Activated CD4-positive, CD25-positive, alpha-beta regulatory T cell treated with anti-CD3 and anti-CD28 coated beads, Interleukin-2, amount 50 U/mL, for 16 hours (primary cell): ENCODE data around the gene FNDC3B.

Experiments
- DNase-seq: peaks from one replicate; pipeline ENCODE4 v3.0.0-alpha.2; 2020; ENCODE audit warnings: low read depth, low spot score

FNDC3B gene

GRCh38 chr3:172166890-172167289 lies 127.5 kb downstream of the FNDC3B start:
- DNase-seq = no peak

DNA sequence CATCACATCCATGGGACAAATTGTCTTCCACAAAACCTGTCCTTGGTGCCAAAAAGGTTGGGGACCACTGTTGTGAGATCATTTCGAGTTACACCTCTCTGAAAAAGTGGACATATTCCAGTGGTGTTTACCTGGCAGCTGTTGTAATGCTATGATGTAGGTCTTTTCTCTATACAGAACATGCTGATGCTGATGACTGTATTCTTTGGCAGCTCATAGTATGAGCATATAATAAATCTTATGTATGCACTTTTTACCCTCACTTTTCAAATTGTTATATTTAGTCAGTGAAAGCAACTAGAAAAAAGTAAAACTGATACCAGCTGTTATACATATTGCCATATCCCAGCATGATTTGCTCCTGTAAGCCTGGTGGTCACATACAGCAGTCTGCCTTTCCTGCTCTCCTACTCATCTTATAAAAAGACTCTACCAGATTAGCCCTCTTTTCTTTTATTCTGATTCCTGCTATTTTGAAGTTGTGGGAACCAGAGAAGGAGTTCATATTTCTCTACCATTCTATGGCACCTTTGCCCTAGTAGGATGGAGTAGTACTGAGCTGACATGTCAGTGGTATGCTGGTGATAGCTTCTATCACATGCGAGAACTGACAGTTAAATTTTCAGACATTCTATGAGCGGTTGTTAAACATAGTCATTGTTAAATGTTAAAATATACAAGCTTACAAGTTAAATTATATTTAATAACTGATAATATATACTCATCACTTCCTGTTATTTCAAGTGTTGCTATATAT lies 128.7 kb downstream of the FNDC3B start:
- no peak for DNase-seq

DNA sequence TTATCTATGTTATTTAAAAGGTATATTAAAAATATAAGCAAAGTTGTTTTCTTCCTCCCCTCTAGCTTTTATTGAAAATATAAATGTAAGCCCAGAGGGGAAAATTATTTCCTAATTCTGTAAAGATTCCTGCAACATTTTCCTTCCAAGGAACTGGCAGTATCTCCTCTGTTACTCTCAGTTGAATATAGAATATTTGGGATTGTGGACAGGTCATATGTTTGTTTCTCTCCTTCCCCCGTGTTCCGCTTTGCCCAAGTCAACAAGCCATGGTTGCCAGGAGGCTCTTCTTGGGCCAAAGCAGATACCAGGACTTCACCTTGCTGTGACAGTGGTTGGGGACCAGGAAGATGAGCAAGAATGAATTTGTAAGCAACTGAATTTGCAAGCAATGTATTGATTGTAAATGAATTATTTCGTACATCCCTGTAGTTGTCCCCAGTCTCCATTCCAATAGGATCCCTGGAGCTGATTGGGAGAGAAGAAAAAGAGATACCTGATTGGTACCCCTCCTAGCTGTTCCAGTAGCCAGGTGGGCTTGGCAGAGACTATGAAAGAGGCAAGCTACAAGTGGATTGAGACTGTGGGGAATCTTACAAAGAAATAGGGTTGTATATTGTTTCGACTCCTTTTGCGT lies 130.8 kb downstream of the FNDC3B start:
- DNase-seq = no peak

- no peak for DNase-seq
Measured at GRCh38 chr3:172170841-172171240, 131.5 kb downstream of the FNDC3B start.

GRCh38 chr3:172171396-172172075 lies 132.2 kb downstream of the FNDC3B start:
- no peak for DNase-seq

DNA sequence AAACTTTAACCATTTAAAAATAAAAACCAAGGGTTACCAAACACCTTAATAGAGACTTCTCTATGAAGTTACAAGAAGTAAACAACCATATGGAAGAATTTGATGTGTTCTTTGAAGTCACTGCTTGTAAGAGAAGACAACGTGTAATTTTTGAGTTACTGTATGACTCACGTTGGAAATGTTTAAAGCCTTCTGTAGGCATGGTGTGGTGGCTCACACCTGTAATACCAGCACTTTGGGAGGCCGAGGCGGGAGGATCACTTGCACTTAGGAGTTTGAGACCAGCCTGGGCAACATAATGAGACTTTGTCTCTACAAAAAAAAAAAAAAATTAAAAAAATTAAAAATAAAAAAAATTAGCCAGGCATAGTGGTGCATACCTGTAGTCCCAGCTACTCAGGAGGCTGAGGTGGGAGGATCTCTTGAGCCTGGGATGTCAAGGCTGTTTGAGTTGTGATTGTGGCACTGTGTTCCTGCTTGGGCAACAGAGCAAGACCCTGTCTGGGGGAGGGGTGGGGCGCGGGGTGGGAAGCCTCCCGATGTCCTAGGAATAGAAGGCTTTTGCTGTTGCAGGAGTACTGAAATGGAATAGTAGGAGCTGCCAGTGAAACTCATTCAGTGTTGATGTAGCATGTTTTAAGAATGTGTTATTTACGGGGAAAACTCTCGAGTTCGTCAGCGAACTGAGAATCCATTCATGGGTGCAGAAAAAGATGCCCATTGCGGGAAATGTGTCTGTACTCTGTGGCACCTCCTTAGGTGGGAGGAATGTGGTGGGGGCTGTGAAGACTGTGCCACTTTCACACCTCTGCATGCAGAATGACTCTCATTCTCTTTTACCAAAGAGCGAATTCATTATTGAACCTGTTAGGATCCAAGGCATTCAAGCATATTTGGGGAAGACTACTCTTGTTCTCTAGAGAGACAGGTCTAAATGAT lies 134.2 kb downstream of the FNDC3B start:
- DNase-seq = no peak

GRCh38 chr3:172174513-172175253 lies 135.3 kb downstream of the FNDC3B start:
- DNase-seq = no peak

GRCh38 chr3:172175254-172175599 lies 135.8 kb downstream of the FNDC3B start:
- no peak for DNase-seq

- DNase-seq = no peak
Measured at GRCh38 chr3:172176061-172176770, 136.8 kb downstream of the FNDC3B start.

DNA sequence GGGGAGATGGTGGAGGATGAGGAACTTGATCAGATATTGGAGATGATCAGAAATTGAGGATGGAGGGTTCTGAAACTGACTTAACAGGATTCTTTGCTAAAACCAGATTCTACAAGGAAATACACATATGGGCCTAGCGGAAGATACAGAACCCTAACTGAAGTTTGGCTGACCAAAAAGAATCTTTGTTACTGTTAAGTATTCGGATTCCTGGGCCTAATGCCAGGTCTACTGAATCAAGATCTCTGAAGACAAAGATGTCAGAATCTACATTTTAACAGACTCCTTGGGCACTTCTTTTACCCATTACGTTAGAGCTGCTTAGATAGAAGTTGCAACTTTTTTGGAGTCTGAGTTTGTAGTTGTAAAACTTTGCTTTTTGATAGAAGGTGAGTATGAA lies 137.7 kb downstream of the FNDC3B start:
- no peak for DNase-seq

- no peak for DNase-seq
Measured at GRCh38 chr3:172177803-172178316, 138.5 kb downstream of the FNDC3B start.

- no peak for DNase-seq
Measured at GRCh38 chr3:172179680-172180399, 140.5 kb downstream of the FNDC3B start.

DNA sequence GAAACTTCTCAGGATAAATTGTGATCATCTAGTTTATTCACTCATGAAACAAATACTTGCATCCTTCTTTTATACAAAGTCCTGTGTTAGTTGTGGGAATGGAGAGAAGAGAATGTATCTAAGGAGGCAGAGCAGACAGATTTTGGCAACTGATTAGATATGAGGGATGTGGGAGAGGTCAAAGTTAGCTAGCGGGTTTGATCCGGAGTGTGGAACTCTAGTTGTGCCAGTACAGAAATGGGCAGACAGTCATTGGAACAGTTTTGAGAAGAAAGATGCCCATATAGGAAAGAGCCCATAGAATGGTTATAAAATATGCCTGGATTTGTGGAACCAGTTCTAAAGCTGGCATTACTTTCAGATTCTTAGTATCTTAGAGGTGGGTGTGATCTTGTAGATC lies 141.1 kb downstream of the FNDC3B start:
- DNase-seq = no peak

DNA sequence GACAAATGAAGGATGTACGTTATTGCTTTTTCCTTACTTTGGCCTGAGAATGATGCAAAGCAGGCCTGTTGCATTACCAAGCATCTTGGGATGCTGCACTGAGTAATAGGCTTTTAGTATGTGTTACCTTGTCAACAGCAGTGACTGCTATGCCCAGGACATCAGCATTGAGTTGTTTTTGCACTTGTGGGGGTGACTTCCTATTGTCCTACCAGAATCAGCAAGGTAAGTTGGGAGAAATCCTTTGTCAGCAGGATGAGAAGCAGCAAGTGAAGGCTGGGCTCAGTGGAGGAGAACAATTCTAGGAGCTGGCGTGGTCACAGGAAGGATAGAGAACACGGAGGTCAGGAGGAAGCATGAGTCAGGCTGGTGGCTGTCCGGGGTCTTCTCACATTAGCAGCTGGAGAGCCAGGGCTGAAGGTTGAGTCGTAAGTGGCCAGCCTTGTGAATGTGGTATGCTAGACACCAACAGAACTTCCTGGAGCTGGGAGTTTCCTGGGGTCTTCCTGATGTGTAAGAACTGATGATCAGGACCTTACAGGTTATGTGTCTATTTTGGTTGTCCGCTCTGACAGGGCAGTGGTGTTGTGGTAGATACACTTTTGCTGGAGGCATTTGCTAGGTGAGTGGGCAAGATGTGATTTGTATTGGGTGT lies 142.7 kb downstream of the FNDC3B start:
- no peak for DNase-seq

DNA sequence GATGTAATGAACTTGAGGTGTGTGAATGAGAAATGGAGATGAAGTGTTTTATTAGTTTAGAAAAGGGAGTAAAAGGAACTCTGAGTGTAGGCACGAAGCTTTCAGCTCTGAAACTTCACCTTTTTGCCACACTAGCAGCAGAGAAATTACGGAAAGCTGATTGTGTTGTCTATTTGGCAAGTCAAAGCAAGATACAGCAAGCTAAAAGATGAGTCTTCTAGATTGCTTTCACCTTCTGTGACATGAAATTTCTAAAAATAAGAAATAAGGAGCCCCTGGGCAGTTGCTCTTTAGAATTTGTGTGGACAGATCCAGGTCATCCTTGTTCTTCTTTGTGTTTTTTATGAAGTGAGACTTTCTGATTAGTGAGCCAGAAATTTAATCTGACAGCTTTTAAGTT lies 143.4 kb downstream of the FNDC3B start:
- DNase-seq = no peak

DNA sequence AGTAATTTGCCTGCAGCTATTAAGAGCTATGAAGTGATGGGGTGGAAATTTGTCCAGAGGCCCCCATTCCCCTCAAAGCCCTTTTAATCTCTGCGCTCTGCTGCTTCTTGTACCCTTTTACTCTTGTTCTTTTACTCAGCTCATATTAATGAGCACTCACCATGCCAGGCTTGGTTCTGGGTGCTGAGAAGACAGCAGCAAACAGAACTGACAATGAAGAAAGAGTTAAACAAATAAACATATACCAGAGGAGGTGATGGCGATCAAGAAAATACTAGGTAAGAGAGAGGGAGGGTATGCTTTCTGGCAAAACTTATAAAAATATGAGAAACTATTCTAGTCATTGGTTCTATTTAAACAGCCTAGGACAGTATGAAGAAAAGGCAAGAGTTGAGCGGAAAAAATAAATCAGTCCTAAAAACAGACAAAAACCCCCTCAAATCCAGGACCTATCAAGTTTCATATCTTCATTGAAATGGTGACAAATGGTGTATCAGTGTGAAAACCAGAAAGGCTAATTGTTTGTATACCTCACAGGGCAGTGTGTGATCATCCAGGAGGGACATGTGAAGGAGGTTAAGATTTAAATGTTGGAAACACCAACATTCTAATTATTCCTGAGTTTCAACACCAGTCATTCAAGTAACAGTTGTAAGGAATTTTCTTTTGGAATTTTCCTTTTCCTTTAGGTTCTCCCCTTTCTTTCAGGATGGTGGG lies 144.9 kb downstream of the FNDC3B start:
- no peak for DNase-seq

- no peak for DNase-seq
Measured at GRCh38 chr3:172185907-172186306, 146.5 kb downstream of the FNDC3B start.

DNA sequence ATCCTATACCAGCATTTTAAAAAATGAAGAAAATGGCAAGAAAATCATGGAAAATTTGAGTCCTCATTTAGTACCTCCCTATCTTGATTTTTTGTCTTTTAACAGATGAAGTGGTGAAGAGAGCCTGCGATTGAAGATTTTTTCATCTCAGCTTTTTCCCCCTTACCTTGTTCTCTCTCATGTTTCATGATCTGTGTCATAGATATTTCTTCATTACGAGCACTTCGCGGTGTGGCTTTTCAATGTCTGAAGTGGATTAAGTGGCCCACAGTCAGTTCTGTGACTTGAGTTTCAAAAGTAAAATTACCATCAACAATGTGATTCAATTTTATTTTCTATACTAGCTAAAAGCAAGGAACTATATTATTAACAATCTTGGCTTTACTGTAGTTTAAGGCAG lies 147.2 kb downstream of the FNDC3B start:
- DNase-seq = no peak
